AG09309 (cell line): ENCODE data around the gene CTTNBP2.

ENCODE experiments used
- DNase-seq: peaks from one replicate; pipeline ENCODE4 v3.0.0-alpha.2; 2010; ENCODE audit warnings: low read depth
- H3K4me3 ChIP-seq: 2 replicates; pipeline ENCODE4 v1.5.1; 2011; ENCODE audit warnings: mild to moderate bottlenecking, low read depth, low read length, moderate library complexity; ENCODE audit not compliant: control insufficient read depth
- CTCF ChIP-seq: IDR thresholded peaks from 2 replicates; pipeline ENCODE4 v1.5.1; 2011; ENCODE audit warnings: mild to moderate bottlenecking, low read depth, low read length, inconsistent platforms; ENCODE audit not compliant: insufficient read depth, control insufficient read depth; ENCODE audit errors: missing control alignments

Gene CTTNBP2

DNA sequence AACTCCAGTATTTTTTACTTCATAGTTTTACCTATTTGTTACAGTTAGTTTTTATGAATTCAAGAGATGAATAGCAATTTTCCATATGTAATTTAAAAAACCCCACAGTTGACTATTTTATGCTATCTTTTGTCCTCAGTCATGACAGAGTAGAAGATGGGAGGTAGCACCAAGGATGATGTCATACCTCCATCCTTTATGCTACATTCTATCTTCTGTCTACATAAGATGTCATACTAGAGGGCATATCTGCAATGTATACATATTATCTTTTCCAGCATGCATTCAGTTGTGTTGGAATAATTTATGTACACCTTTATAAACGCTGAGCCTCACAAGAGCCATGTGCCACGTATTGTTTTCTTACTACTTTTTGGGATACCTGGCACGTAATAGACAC lies 209.2 kb downstream of the CTTNBP2 start:
- no peak for TF ChIP-seq CTCF
- no peak for DNase-seq
- no peak overlapping the region for H3K4me3 ChIP-seq

- no peak for TF ChIP-seq CTCF
Observed at GRCh38 chr7:117661328-117661727, 211.9 kb downstream of the CTTNBP2 start.

More at GRCh38 chr7:117661328-117661727, 211.9 kb downstream of the CTTNBP2 start:
- H3K4me3 ChIP-seq: no peak overlapping the region
- DNase-seq: no peak
